SK-N-SH (cell line): ENCODE results near the gene PEPD. TPM values are rescaled to one million over a fixed set of nuclear protein-coding genes. Genes with fewer than 3 reads are reported as not detected.

Source experiments
- CTCF ChIA-PET: fragments of 300-600, 350-600 bp; formaldehyde crosslinking; extraction: SDS; loops from one replicate; lab custom pipeline; 2021; lab: Yijun Ruan, JAX
- POLR2A ChIA-PET: fragments of 350-600 bp; sonication (Branson Sonifier 250); formaldehyde crosslinking; extraction: SDS; loops from one replicate; lab custom pipeline; 2020; ENCODE audit warnings: antibody characterized with exemption, inconsistent platforms; lab: Yijun Ruan, JAX
- DNase-seq: peaks from one replicate; pipeline ENCODE4 v3.0.0; 2012
- H2AFZ ChIP-seq: fragments of 200-600 bp; sonication (generic); 2 replicates; pipeline ENCODE4 v1.8.1; 2016; ENCODE audit warnings: antibody characterized with exemption, mild to moderate bottlenecking, low read depth
- H3F3A ChIP-seq: fragments of 200-600 bp; sonication (generic); replicated peaks from 2 replicates; pipeline ENCODE3; 2016; ENCODE audit warnings: antibody characterized with exemption, mild to moderate bottlenecking; ENCODE audit not compliant: insufficient read depth
- H3K27ac ChIP-seq, 2 experiments: fragments of 200-500 bp in 1 of 2; fragments of 200-600 bp in 1 of 2; sonication (Bioruptor generic) in 1 of 2; sonication (generic), shearing (Covaris generic) in 1 of 2; 2 replicates each; pipeline versions ENCODE4 v1.5.1 to v1.6.1; 2014 to 2016; ENCODE audit warnings: low read depth in 2 of 2, inconsistent platforms in 1 of 2, low read length in 1 of 2, mild to moderate bottlenecking in 1 of 2, mixed read lengths in 1 of 2
- H3K27me3 ChIP-seq: fragments of 200-600 bp; sonication (generic), shearing (Covaris generic); 2 replicates; pipeline ENCODE4 v1.6.1; 2016; ENCODE audit warnings: mixed run types; ENCODE audit not compliant: insufficient read depth
- H3K36me3 ChIP-seq, 2 experiments: fragments of 200-500 bp in 1 of 2; fragments of 200-600 bp in 1 of 2; sonication (Bioruptor generic) in 1 of 2; sonication (generic) in 1 of 2; replicated peaks in 1 of 2; 2 replicates each; pipeline versions ENCODE3 to v1.5.1; 2014 to 2016; ENCODE audit warnings: low read length in 1 of 2, mild to moderate bottlenecking in 1 of 2; ENCODE audit not compliant: insufficient read depth in 2 of 2, control insufficient read depth in 1 of 2
- H3K4me1 ChIP-seq, 2 experiments: fragments of 200-500 bp in 1 of 2; fragments of 200-600 bp in 1 of 2; sonication (Bioruptor generic) in 1 of 2; sonication (generic), shearing (Covaris generic) in 1 of 2; 2 replicates each; pipeline versions ENCODE4 v1.5.1 to v1.6.1; 2014 to 2016; ENCODE audit warnings: low read depth in 1 of 2, low read length in 1 of 2, mixed run types in 1 of 2; ENCODE audit not compliant: insufficient read depth in 2 of 2, control insufficient read depth in 1 of 2
- H3K4me2 ChIP-seq: fragments of 200-600 bp; sonication (generic), shearing (Covaris generic); 2 replicates; pipeline ENCODE4 v1.6.1; 2017; ENCODE audit warnings: mixed run types
- H3K4me3 ChIP-seq, 2 experiments: fragments of 200-500 bp in 1 of 2; fragments of 200-600 bp in 1 of 2; sonication (Bioruptor generic) in 1 of 2; sonication (generic), shearing (Covaris generic) in 1 of 2; 2 replicates each; pipeline versions ENCODE4 v1.5.1 to v1.8.1; 2014 to 2016; ENCODE audit warnings: low read depth in 2 of 2, inconsistent platforms in 1 of 2, low read length in 1 of 2, mild to moderate bottlenecking in 1 of 2, mixed read lengths in 1 of 2, moderate library complexity in 1 of 2
- H3K79me2 ChIP-seq: fragments of 200-600 bp; sonication (generic); 2 replicates; pipeline ENCODE4 v1.8.1; 2017; ENCODE audit warnings: mild to moderate bottlenecking; ENCODE audit not compliant: insufficient read depth
- H3K9ac ChIP-seq: fragments of 200-600 bp; sonication (generic); 2 replicates; pipeline ENCODE4 v1.6.1; 2017; ENCODE audit warnings: mixed run types
- H3K9me2 ChIP-seq: fragments of 200-600 bp; sonication (generic); 2 replicates; pipeline ENCODE4 v1.6.1; 2017; ENCODE audit warnings: mixed run types
- H3K9me3 ChIP-seq: fragments of 200-600 bp; sonication (generic); 2 replicates; pipeline ENCODE4 v1.6.1; 2017; ENCODE audit warnings: mixed run types, mild to moderate bottlenecking, moderate library complexity
- H4K20me1 ChIP-seq: fragments of 200-600 bp; sonication (generic); 2 replicates; pipeline ENCODE4 v1.6.1; 2017; ENCODE audit warnings: mild to moderate bottlenecking, mixed run types; ENCODE audit not compliant: insufficient read depth
- EZH2phosphoT487 ChIP-seq: fragments of 200-600 bp; sonication (generic); IDR thresholded peaks from 2 replicates; pipeline ENCODE4 v1.6.1; 2017; ENCODE audit warnings: low read depth, mixed run types, mild to moderate bottlenecking, antibody characterized with exemption, moderate library complexity, borderline replicate concordance
- FOXJ3 ChIP-seq: sonication (generic); formaldehyde crosslinking; IDR thresholded peaks from 2 replicates; pipeline ENCODE4 v1.5.1; 2020; ENCODE audit warnings: mild to moderate bottlenecking, missing genetic modification reagents
- GATA2 ChIP-seq: sonication (generic); formaldehyde crosslinking; IDR thresholded peaks from 2 replicates; pipeline ENCODE4 v1.5.0; 2020; ENCODE audit warnings: mild to moderate bottlenecking, missing genetic modification reagents
- JUND ChIP-seq: IDR thresholded peaks from 2 replicates; pipeline ENCODE4 v1.4.0; 2012
- MEF2A ChIP-seq: IDR thresholded peaks from 2 replicates; pipeline ENCODE4 v1.4.0; 2012; ENCODE audit warnings: low read depth, borderline replicate concordance
- REST ChIP-seq: IDR thresholded peaks from 2 replicates; pipeline ENCODE4 v1.6.1; 2012; ENCODE audit warnings: mild to moderate bottlenecking, low read depth, low read length, moderate library complexity
- SIN3A ChIP-seq: IDR thresholded peaks from 2 replicates; pipeline ENCODE4 v1.6.1; 2012; ENCODE audit warnings: low read depth, mild to moderate bottlenecking, low read length, moderate library complexity, borderline replicate concordance
- TEAD4 ChIP-seq: IDR thresholded peaks from 2 replicates; pipeline ENCODE4 v1.4.0; 2012; ENCODE audit warnings: mild to moderate bottlenecking, borderline replicate concordance; ENCODE audit not compliant: insufficient read depth
- USF2 ChIP-seq: fragments of 150-350 bp; IDR thresholded peaks from 2 replicates; pipeline ENCODE4 v1.6.1; 2017; ENCODE audit warnings: antibody characterized with exemption, low read length, low read depth, borderline replicate concordance
- ZBTB33 ChIP-seq: IDR thresholded peaks from 2 replicates; pipeline ENCODE4 v1.4.0; 2012; ENCODE audit warnings: low read depth, borderline replicate concordance
- WGBS: methylation state at CpG from one replicate; pipeline ENCODE4 v1.1.6; 2017; ENCODE audit warnings: low lambda C conversion rate; 5-methylcytosine and 5-hydroxymethylcytosine counted together
- polyA plus RNA-seq, 3 experiments: library from polyadenylated mRNA; depleted of rRNA; stranded (reverse); fragments of >200 nt; gene quantifications; 2 replicates each; pipeline ENCODE4 v1.2.3, GENCODE V29; 2012

The PEPD gene
- polyA plus RNA-seq, 1 of the 3 experiments (the other 2 are of a cell fraction) = 88.9 TPM

GRCh38 chr19:33412601-33413425 is 108.8 kb downstream of the PEPD start (continued):
- TF ChIP-seq REST = no peak

- Histone ChIP-seq H3K79me2 (no peaks in the 10 kb centered on the region), H3K9me2 (no peaks in the 10 kb centered on the region), H3K9ac (no peak overlapping the region), H3K4me1 (peaks cover 0 to 49% of the 10 kb centered on the region in 2 experiments; a peak in 1 of 4 replicates), H3K36me3 (no peaks in the 10 kb centered on the region), H3K4me3 (no peak overlapping the region), H2AFZ (no peak overlapping the region), H3K27me3 (no peaks in the 10 kb centered on the region), H3K27ac (no peak overlapping the region), H4K20me1 (no peaks in the 10 kb centered on the region), H3F3A (no peaks in the 10 kb centered on the region), H3K4me2 (no peak overlapping the region), H3K9me3 (no peaks in the 10 kb centered on the region)
- ChIA-PET POLR2A (no interaction called here), CTCF (interaction anchor here (0.9 to 22.5 kb wide), 4 partner anchors 21 to 366 kb away, joined by 3 to 511 read pairs (median 16); no protein-coding TSS in a partner anchor)
- TF ChIP-seq GATA2 (CRISPR knock-in tag) (no peak), MEF2A (no peak), SIN3A (no peak), EZH2phosphoT487 (no peak), ZBTB33 (no peak), USF2 (no peak), JUND (no peak), FOXJ3 (CRISPR knock-in tag) (no peak), TEAD4 (no peak)
- WGBS = 90% methylated on average over 15 of the region's 20 CpGs
- DNase-seq = no peak
Measured at GRCh38 chr19:33411621-33412180, 109.9 kb downstream of the PEPD start.
